ENCODE measurements around the gene CSRP1.

CSRP1 gene

GRCh38 chr1:201450721-201451291 is 56.1 kb downstream of the CSRP1 start:
- DNase-seq, result no peak

GRCh38 chr1:201448990-201449389 is 57.9 kb downstream of the CSRP1 start:
- no peak for DNase-seq

GRCh38 chr1:201447903-201448871 is 58.7 kb downstream of the CSRP1 start:
- peak; percentile 79 for DNase-seq

- DNase-seq, result no peak
Observed at GRCh38 chr1:201445310-201445709, 61.6 kb downstream of the CSRP1 start.

GRCh38 chr1:201444792-201445191 is 62.1 kb downstream of the CSRP1 start:
- DNase-seq, result no peak

GRCh38 chr1:201443747-201444146 is 63.2 kb downstream of the CSRP1 start:
- no peak for DNase-seq

GRCh38 chr1:201436969-201437368 is 70.0 kb downstream of the CSRP1 start:
- no peak for DNase-seq

- no peak for DNase-seq
Observed at GRCh38 chr1:201436393-201436792, 70.5 kb downstream of the CSRP1 start.

- no peak for DNase-seq
Observed at GRCh38 chr1:201434266-201434665, 72.7 kb downstream of the CSRP1 start.

GRCh38 chr1:201433609-201434008 is 73.3 kb downstream of the CSRP1 start:
- no peak for DNase-seq
